ENCODE results near the gene PER1.

GRCh38 chr17:8159459-8160223, 7.4 kb upstream of the PER1 start:
- TF ChIP-seq SP2 (IDR thresholded peaks at IDR 0.05; ENCODE audit: low read length) (no peak), NRF1 (IDR thresholded peaks at IDR 0.05; ENCODE audit: low read depth, low read length) (no peak), CTCF (IDR thresholded peaks at IDR 0.05; ENCODE audit: control extremely low read depth in 1 of 3, insufficient read depth in 1 of 3, low read depth in 1 of 3, low read length in 3 of 3) (no peak), PHF8 (conservative IDR thresholded peaks at IDR 0.05; ENCODE audit: low read depth, low read length) (no peak), POLR2A (IDR thresholded peaks at IDR 0.05; ENCODE audit: control extremely low read depth in 1 of 2, low read depth in 2 of 2, low read length in 2 of 2) (no peak), GABPA (IDR thresholded peaks at IDR 0.05; ENCODE audit: borderline replicate concordance, insufficient read depth, low read length) (no peak), RFX5 (IDR thresholded peaks at IDR 0.05; ENCODE audit: borderline replicate concordance, low read depth, low read length) (no peak), ZNF274 (IDR thresholded peaks at IDR 0.05; ENCODE audit: borderline replicate concordance, extremely low read depth, low read length) (no peak), SP1 (IDR thresholded peaks at IDR 0.05; ENCODE audit: low read depth, low read length) (no peak), POLR2AphosphoS5 (IDR thresholded peaks at IDR 0.05; ENCODE audit: low read depth, low read length) (no peak), EP300 (IDR thresholded peaks at IDR 0.05; ENCODE audit: borderline replicate concordance in 1 of 2, low read depth in 2 of 2, low read length in 2 of 2) (no peak), EZH2 (IDR thresholded peaks at IDR 0.05; ENCODE audit: low read depth, low read length, severe bottlenecking) (no peak)

Data from H1 (cell line).